Mesenchymal stem cell (in vitro differentiated cells and primary cell): Measurements from ENCODE around the gene EIF3I.

ENCODE experiments used
- DNase-seq: peaks from one replicate; pipeline ENCODE4 v3.0.0-alpha.2; 2013
- H2AFZ ChIP-seq: one replicate; pipeline ENCODE4 v1.6.1; 2013; ENCODE audit warnings: low read depth, mild to moderate bottlenecking, control low read depth, inconsistent platforms, low read length, moderate library complexity
- H2AK5ac ChIP-seq: 2 replicates; pipeline ENCODE4 v1.6.1; 2013; ENCODE audit warnings: low read length, moderate library complexity, mild to moderate bottlenecking, inconsistent platforms; ENCODE audit not compliant: severe bottlenecking
- H2BK120ac ChIP-seq: one replicate; pipeline ENCODE4 v1.6.1; 2013; ENCODE audit warnings: low read depth, mild to moderate bottlenecking, inconsistent platforms, low read length, moderate library complexity
- H2BK12ac ChIP-seq, 2 experiments: one replicate each; pipeline ENCODE4 v1.6.1; 2013; ENCODE audit warnings: inconsistent platforms in 2 of 2, low read length in 2 of 2, mild to moderate bottlenecking in 2 of 2, moderate library complexity in 2 of 2, control low read depth in 1 of 2
- H2BK15ac ChIP-seq: one replicate; pipeline ENCODE4 v1.6.1; 2013; ENCODE audit warnings: mild to moderate bottlenecking, low read depth, inconsistent platforms; ENCODE audit not compliant: poor library complexity, severe bottlenecking
- H2BK5ac ChIP-seq: 2 replicates; pipeline ENCODE4 v1.6.1; 2013; ENCODE audit warnings: low read depth, mild to moderate bottlenecking, low read length, control low read depth, inconsistent platforms; ENCODE audit not compliant: poor library complexity, severe bottlenecking
- H3K14ac ChIP-seq, 2 experiments: one replicate each; pipeline ENCODE4 v1.6.1; 2013; ENCODE audit warnings: inconsistent platforms in 2 of 2, low read length in 2 of 2, control low read depth in 1 of 2, mild to moderate bottlenecking in 1 of 2, moderate library complexity in 1 of 2
- H3K18ac ChIP-seq, 2 experiments: one replicate each; pipeline ENCODE4 v1.6.1; 2013; ENCODE audit warnings: inconsistent platforms in 2 of 2, low read length in 2 of 2, control low read depth in 1 of 2, low read depth in 1 of 2, mild to moderate bottlenecking in 1 of 2
- H3K23ac ChIP-seq, 2 experiments: one replicate each; pipeline ENCODE4 v1.6.1; 2013; ENCODE audit warnings: inconsistent platforms in 2 of 2, low read length in 2 of 2, mild to moderate bottlenecking in 2 of 2, moderate library complexity in 2 of 2, control low read depth in 1 of 2
- H3K27ac ChIP-seq: 2 replicates; pipeline ENCODE4 v1.5.1; 2013; ENCODE audit warnings: mild to moderate bottlenecking, moderate library complexity, low read length, control low read depth, inconsistent platforms; ENCODE audit not compliant: poor library complexity, severe bottlenecking
- H3K27me3 ChIP-seq, 2 experiments: 2 replicates each; pipeline versions ENCODE4 v1.6.1 to v1.7.0; 2013; ENCODE audit warnings: low read length in 2 of 2, mild to moderate bottlenecking in 2 of 2, moderate library complexity in 2 of 2, control low read depth in 1 of 2, inconsistent platforms in 1 of 2; ENCODE audit not compliant: control insufficient read depth in 1 of 2, insufficient read depth in 1 of 2
- H3K36me3 ChIP-seq, 2 experiments: 2 replicates each; pipeline versions ENCODE4 v1.6.1 to v1.7.0; 2013; ENCODE audit warnings: low read length in 2 of 2, control low read depth in 1 of 2, inconsistent platforms in 1 of 2, low read depth in 1 of 2, mild to moderate bottlenecking in 1 of 2; ENCODE audit not compliant: insufficient read depth in 2 of 2, control insufficient read depth in 1 of 2
- H3K4ac ChIP-seq, 2 experiments: one replicate each; pipeline ENCODE4 v1.6.1; 2013; ENCODE audit warnings: inconsistent platforms in 2 of 2, low read length in 2 of 2, mild to moderate bottlenecking in 2 of 2, moderate library complexity in 2 of 2, control low read depth in 1 of 2, low read depth in 1 of 2
- H3K4me1 ChIP-seq: 2 replicates; pipeline ENCODE4 v1.6.1; 2013; ENCODE audit warnings: low read depth, low read length, control low read depth; ENCODE audit not compliant: control insufficient read depth, insufficient read depth
- H3K4me2 ChIP-seq: 2 replicates; pipeline ENCODE4 v1.6.1; 2013; ENCODE audit warnings: low read length, mild to moderate bottlenecking, inconsistent platforms; ENCODE audit not compliant: poor library complexity, severe bottlenecking
- H3K4me3 ChIP-seq, 2 experiments: 2 replicates each; pipeline versions ENCODE4 v1.5.1 to v1.7.0; 2013; ENCODE audit warnings: low read length in 2 of 2, mild to moderate bottlenecking in 2 of 2, control low read depth in 1 of 2, low read depth in 1 of 2; ENCODE audit not compliant: insufficient read depth in 1 of 2
- H3K79me1 ChIP-seq: replicated peaks from 2 replicates; pipeline ENCODE4 v1.6.1; 2013; ENCODE audit warnings: mild to moderate bottlenecking, control low read depth, low read length, inconsistent platforms; ENCODE audit not compliant: poor library complexity, severe bottlenecking
- H3K9ac ChIP-seq: 2 replicates; pipeline ENCODE4 v1.7.0; 2013; ENCODE audit warnings: mild to moderate bottlenecking, low read length, moderate library complexity
- H3K9me3 ChIP-seq: 2 replicates; pipeline ENCODE4 v1.7.0; 2013; ENCODE audit warnings: mild to moderate bottlenecking, low read length; ENCODE audit not compliant: control insufficient read depth
- H4K8ac ChIP-seq: one replicate; pipeline ENCODE4 v1.6.1; 2013; ENCODE audit warnings: inconsistent platforms, mild to moderate bottlenecking, low read length, moderate library complexity
- H4K91ac ChIP-seq: one replicate; pipeline ENCODE4 v1.6.1; 2013; ENCODE audit warnings: mild to moderate bottlenecking, low read length, inconsistent platforms
- WGBS: methylation state at CpG from one replicate; pipeline ENCODE4 v1.1.7; 2013; ENCODE audit warnings: mixed read lengths; 5-methylcytosine and 5-hydroxymethylcytosine counted together

The EIF3I gene

GRCh38 chr1:32181563-32181962 is 40.6 kb upstream of the EIF3I start:
- Histone ChIP-seq H2AK5ac (no peak overlapping the region), H3K23ac (no peak overlapping the region), H3K4me1 (peaks cover 18% of the 10 kb centered on the region), H3K4me2 (peak overlapping the region; percentile 89), H3K18ac (no peak overlapping the region), H3K79me1 (peaks cover 5% of the 10 kb centered on the region), H3K27ac (no peak overlapping the region), H4K8ac (no peak overlapping the region), H3K4me3 (peak overlapping the region in 1 of 2 experiments; percentile 96), H2AFZ (no peak overlapping the region), H2BK15ac (no peak overlapping the region), H3K36me3 (peaks cover 27 to 50% of the 10 kb centered on the region in 2 experiments), H3K4ac (no peak overlapping the region), H4K91ac (no peak overlapping the region), H2BK120ac (no peak overlapping the region), H3K27me3 (no peaks in the 10 kb centered on the region), H3K9ac (peak overlapping the region; percentile 100), H3K9me3 (no peaks in the 10 kb centered on the region), H3K14ac (no peak overlapping the region), H2BK12ac (no peak overlapping the region), H2BK5ac (no peak overlapping the region)
- DNase-seq, result no peak
- WGBS, result 94% methylated on average over 5 of the region's 5 CpGs

GRCh38 chr1:32182060-32182459 is 40.1 kb upstream of the EIF3I start:
- Histone ChIP-seq H3K4me2 (peak overlapping the region; percentile 18), H3K27ac (no peak overlapping the region), H2BK15ac (no peak overlapping the region), H4K91ac (no peak overlapping the region), H2BK12ac (no peak overlapping the region), H3K79me1 (peaks cover 5% of the 10 kb centered on the region), H3K27me3 (no peaks in the 10 kb centered on the region), H3K14ac (no peak overlapping the region), H2BK5ac (no peak overlapping the region), H2BK120ac (peak overlapping the region; percentile 15), H3K18ac (peak overlapping the region in 1 of 2 experiments; percentile 37), H3K4ac (no peak overlapping the region), H3K4me3 (peak overlapping the region; percentile 1 to 96), H3K9ac (peak overlapping the region; percentile 100), H2AK5ac (no peak overlapping the region), H3K9me3 (no peaks in the 10 kb centered on the region), H2AFZ (no peak overlapping the region), H3K23ac (peak overlapping the region in 1 of 2 experiments; percentile 34), H3K4me1 (peaks cover 18% of the 10 kb centered on the region), H3K36me3 (peaks cover 30 to 53% of the 10 kb centered on the region in 2 experiments), H4K8ac (no peak overlapping the region)
- 98% methylated on average over 6 of the region's 6 CpGs for WGBS
- DNase-seq, result no peak

GRCh38 chr1:32184650-32185049 is 37.6 kb upstream of the EIF3I start:
- no peak overlapping the region for H2BK12ac ChIP-seq
- no peak overlapping the region for H2BK15ac ChIP-seq
- no peak overlapping the region for H2AK5ac ChIP-seq
- H3K27me3 ChIP-seq, result no peaks in the 10 kb centered on the region
- peaks cover 51 to 79% of the 10 kb centered on the region in 2 experiments for H3K36me3 ChIP-seq
- DNase-seq, result no peak
- no peak overlapping the region for H3K4ac ChIP-seq
- H3K9ac ChIP-seq, result no peak overlapping the region
- no peak overlapping the region for H2BK5ac ChIP-seq
- peak overlapping the region in 1 of 2 experiments; percentile 46 for H3K4me3 ChIP-seq
- no peak overlapping the region for H3K4me2 ChIP-seq
- H2BK120ac ChIP-seq, result no peak overlapping the region
- H3K18ac ChIP-seq, result no peak overlapping the region
- no peak overlapping the region for H3K27ac ChIP-seq
- no peak overlapping the region for H4K8ac ChIP-seq
- peaks cover 16% of the 10 kb centered on the region for H3K79me1 ChIP-seq
- no peak overlapping the region for H4K91ac ChIP-seq
- no peaks in the 10 kb centered on the region for H3K9me3 ChIP-seq
- no peak overlapping the region for H3K23ac ChIP-seq
- no peak overlapping the region for H3K14ac ChIP-seq
- no peak overlapping the region for H2AFZ ChIP-seq
- peaks cover 18% of the 10 kb centered on the region for H3K4me1 ChIP-seq

GRCh38 chr1:32186077-32186476 is 36.1 kb upstream of the EIF3I start:
- Histone ChIP-seq H3K4me2 (no peak overlapping the region), H3K4me1 (peaks cover 17% of the 10 kb centered on the region)
- WGBS, result 98% methylated on average over 2 of the region's 2 CpGs

More at GRCh38 chr1:32186077-32186476, 36.1 kb upstream of the EIF3I start:
- H3K4ac ChIP-seq, result no peak overlapping the region
- H2AK5ac ChIP-seq, result no peak overlapping the region
- no peak overlapping the region for H2BK12ac ChIP-seq
- no peak overlapping the region for H3K4me3 ChIP-seq
- H3K18ac ChIP-seq, result no peak overlapping the region
- no peak overlapping the region for H3K27ac ChIP-seq
- no peak overlapping the region for H2BK120ac ChIP-seq
- peaks cover 65 to 87% of the 10 kb centered on the region in 2 experiments for H3K36me3 ChIP-seq
- H3K14ac ChIP-seq, result no peak overlapping the region
- no peak overlapping the region for H4K91ac ChIP-seq
- H2BK15ac ChIP-seq, result no peak overlapping the region
- no peak overlapping the region for H2AFZ ChIP-seq
- peaks cover 22% of the 10 kb centered on the region for H3K79me1 ChIP-seq
- DNase-seq, result no peak
- H2BK5ac ChIP-seq, result no peak overlapping the region
- no peak overlapping the region for H4K8ac ChIP-seq
- H3K27me3 ChIP-seq, result no peaks in the 10 kb centered on the region
- H3K23ac ChIP-seq, result no peak overlapping the region
- H3K9me3 ChIP-seq, result no peaks in the 10 kb centered on the region
- peak overlapping the region; percentile 14 for H3K9ac ChIP-seq
